ENCODE results near the gene TPGS1.
A peak's percentile ranks its signal among the peaks of the same experiment; 100 is the strongest.

Gene TPGS1

GRCh38 chr19:495402-496111, 11.7 kb upstream of the TPGS1 start:
- peak; percentile 51 for DNase-seq (ENCODE audit: low spot score)

GRCh38 chr19:496112-496665, 11.1 kb upstream of the TPGS1 start, which contains the start of gene MADCAM1:
MADCAM1 (plus strand) TSS chr19:496486; CDS start chr19:496500, 14 bp downstream.
- no peak for DNase-seq (ENCODE audit: low spot score)

GRCh38 chr19:496986-497385, 10.3 kb upstream of the TPGS1 start:
- no peak for DNase-seq (ENCODE audit: low spot score)

GRCh38 chr19:497491-497868, 9.8 kb upstream of the TPGS1 start:
- no peak for DNase-seq (ENCODE audit: low spot score)

GRCh38 chr19:497869-498510, 9.3 kb upstream of the TPGS1 start:
- DNase-seq (ENCODE audit: low spot score) = no peak

- peak; percentile 48 for DNase-seq (ENCODE audit: low spot score)
Observed at GRCh38 chr19:498511-498891, 8.8 kb upstream of the TPGS1 start.

- DNase-seq (ENCODE audit: low spot score) = no peak
Observed at GRCh38 chr19:498977-499623, 8.2 kb upstream of the TPGS1 start.

- no peak for DNase-seq (ENCODE audit: low spot score)
Observed at GRCh38 chr19:501646-502045, 5.7 kb upstream of the TPGS1 start.

- no peak for DNase-seq (ENCODE audit: low spot score)
Observed at GRCh38 chr19:504616-505015, 2.7 kb upstream of the TPGS1 start.

GRCh38 chr19:506404-507285, 652 bp upstream of the TPGS1 start:
- peak; percentile 98 for DNase-seq (ENCODE audit: low spot score)

GRCh38 chr19:508204-509150, 1.2 kb downstream of the TPGS1 start:
- no peak for DNase-seq (ENCODE audit: low spot score)

- DNase-seq (ENCODE audit: low spot score) = peak; percentile 96
Observed at GRCh38 chr19:510606-511100, 3.4 kb downstream of the TPGS1 start.

GRCh38 chr19:511101-511851, 4.0 kb downstream of the TPGS1 start:
- peak; percentile 96 for DNase-seq (ENCODE audit: low spot score)

- DNase-seq (ENCODE audit: low spot score) = no peak
Observed at GRCh38 chr19:512547-513365, 5.5 kb downstream of the TPGS1 start.

GRCh38 chr19:513368-514165, 6.3 kb downstream of the TPGS1 start:
- no peak for DNase-seq (ENCODE audit: low spot score)

- DNase-seq (ENCODE audit: low spot score) = no peak
Observed at GRCh38 chr19:514166-514663, 6.9 kb downstream of the TPGS1 start.

- no peak for DNase-seq (ENCODE audit: low spot score)
Observed at GRCh38 chr19:517721-518597, 10.7 kb downstream of the TPGS1 start.
